IgD-negative memory B cell (primary cell): ENCODE measurements around the gene BBLN. TPM values are rescaled to one million over a fixed set of nuclear protein-coding genes. Genes with fewer than 3 reads are reported as not detected.

Experiments
- polyA plus RNA-seq: library from polyadenylated mRNA; unstranded; fragments of 300-500 nt; fragmentation: Illumina TruSeq; gene quantifications from one replicate; pipeline ENCODE4 v1.2.3, GENCODE V29; 2021

The BBLN gene
- polyA plus RNA-seq, 1 donor from 2014 or later = 145 TPM

Other genes with a start within 250 kb of the BBLN start
- 32.5 TPM for gene ST6GALNAC4, start 243.2 kb upstream of the BBLN start, polyA plus RNA-seq
- 1.1 TPM for gene PIP5KL1, start 229.5 kb upstream of the BBLN start, polyA plus RNA-seq
- gene DPM2, start 222.4 kb upstream of the BBLN start, polyA plus RNA-seq = 44.9 TPM
- 90.5 TPM for gene EEIG1, start 179.3 kb upstream of the BBLN start, polyA plus RNA-seq
- 12.7 TPM for gene NAIF1, start 92.9 kb upstream of the BBLN start, polyA plus RNA-seq
- 7.4 TPM for gene SLC25A25, start 92.0 kb upstream of the BBLN start, polyA plus RNA-seq
- gene PTGES2, start 32.5 kb upstream of the BBLN start, polyA plus RNA-seq = 57.4 TPM
- 1.5 TPM for gene LCN2, start 10.8 kb upstream of the BBLN start, polyA plus RNA-seq
- gene CIZ1, start 31.3 kb downstream of the BBLN start, polyA plus RNA-seq = 37.0 TPM
- gene DNM1, start 43.1 kb downstream of the BBLN start, polyA plus RNA-seq = 0.18 TPM
- 10.3 TPM for gene GOLGA2, start 115.7 kb downstream of the BBLN start, polyA plus RNA-seq
- 25.4 TPM for gene SWI5, start 116.0 kb downstream of the BBLN start, polyA plus RNA-seq
- 27.6 TPM for gene TRUB2, start 162.2 kb downstream of the BBLN start, polyA plus RNA-seq
- gene COQ4, start 162.6 kb downstream of the BBLN start, polyA plus RNA-seq = 36.4 TPM
- 6.9 TPM for gene SLC27A4, start 180.3 kb downstream of the BBLN start, polyA plus RNA-seq
- gene URM1, start 211.1 kb downstream of the BBLN start, polyA plus RNA-seq = 53.9 TPM